SK-N-SH treated with all-trans-retinoic acid at 6 μM for 48 hours (cell line): ENCODE results near the gene POU5F1.

ENCODE experiments used
- ATAC-seq: fragments of 200-7000 bp; cut with Tn5 transposase; 3 replicates; pipeline ENCODE4 v1.9.1; 2020; ENCODE audit warnings: mild to moderate bottlenecking, moderate library complexity
- ARNTL ChIP-seq: fragments of 450-650 bp; formaldehyde crosslinking; IDR thresholded peaks from 2 replicates; pipeline ENCODE4 v1.5.0; 2020; ENCODE audit warnings: low read depth, mild to moderate bottlenecking, moderate library complexity, borderline replicate concordance
- BACH2 ChIP-seq: fragments of 250-450 bp; sonication (Bioruptor Pico); IDR thresholded peaks from 2 replicates; pipeline ENCODE4 v1.9.0; 2021; ENCODE audit warnings: mild to moderate bottlenecking, borderline replicate concordance
- CSDC2 ChIP-seq: fragments of 250-450 bp; sonication (Bioruptor Pico); IDR thresholded peaks from 2 replicates; pipeline ENCODE4 v1.5.0; 2020; ENCODE audit warnings: mild to moderate bottlenecking, moderate library complexity
- ESRRG ChIP-seq: fragments of 250-450 bp; sonication (Bioruptor Pico); IDR thresholded peaks from 2 replicates; pipeline ENCODE4 v1.6.1; 2021; ENCODE audit warnings: mild to moderate bottlenecking
- GLIS3 ChIP-seq: fragments of 250-450 bp; sonication (Bioruptor Pico); IDR thresholded peaks from 2 replicates; pipeline ENCODE4 v1.5.0; 2020; ENCODE audit warnings: mild to moderate bottlenecking, moderate library complexity
- ISL1 ChIP-seq: fragments of 250-450 bp; sonication (Bioruptor Pico); IDR thresholded peaks from 2 replicates; pipeline ENCODE4 v2.1.2; 2022; ENCODE audit warnings: mild to moderate bottlenecking, moderate library complexity
- OSR1 ChIP-seq: fragments of 250-450 bp; sonication (Bioruptor Pico); IDR thresholded peaks from 2 replicates; pipeline ENCODE4 v1.8.0; 2022; ENCODE audit warnings: moderate library complexity, mild to moderate bottlenecking, inconsistent platforms
- PPARA ChIP-seq: fragments of 250-450 bp; sonication (Bioruptor Pico); IDR thresholded peaks from 2 replicates; pipeline ENCODE4 v1.5.0; 2020; ENCODE audit warnings: mild to moderate bottlenecking, borderline replicate concordance
- RARB ChIP-seq: fragments of 250-450 bp; sonication (Bioruptor Pico); IDR thresholded peaks from 2 replicates; pipeline ENCODE4 v1.8.0; 2021; ENCODE audit warnings: mild to moderate bottlenecking, moderate library complexity
- TCF4 ChIP-seq: fragments of 250-450 bp; sonication (Bioruptor Pico); IDR thresholded peaks from 2 replicates; pipeline ENCODE4 v1.8.0; 2021; ENCODE audit warnings: mild to moderate bottlenecking, moderate library complexity, borderline replicate concordance
- TOX ChIP-seq: fragments of 250-450 bp; sonication (Bioruptor Pico); IDR thresholded peaks from 2 replicates; pipeline ENCODE4 v1.8.0; 2021; ENCODE audit warnings: mild to moderate bottlenecking, moderate library complexity, borderline replicate concordance
- ZC3H10 ChIP-seq: fragments of 250-450 bp; sonication (Bioruptor Pico); IDR thresholded peaks from 2 replicates; pipeline ENCODE4 v1.5.1; 2021; ENCODE audit warnings: mild to moderate bottlenecking, moderate library complexity
- ZFP3 ChIP-seq: fragments of 250-450 bp; sonication (Bioruptor Pico); IDR thresholded peaks from 2 replicates; pipeline ENCODE4 v1.5.0; 2020; ENCODE audit warnings: mild to moderate bottlenecking, moderate library complexity
- ZFP30 ChIP-seq: fragments of 450-650 bp; formaldehyde crosslinking; IDR thresholded peaks from 2 replicates; pipeline ENCODE4 v1.5.0; 2022; ENCODE audit warnings: mild to moderate bottlenecking, moderate library complexity
- ZNF565 ChIP-seq: fragments of 450-650 bp; formaldehyde crosslinking; conservative IDR thresholded peaks from 2 replicates; pipeline ENCODE4 v1.5.0; 2020; ENCODE audit warnings: low read depth, mild to moderate bottlenecking, moderate library complexity
- ZNF70 ChIP-seq: fragments of 450-650 bp; formaldehyde crosslinking; IDR thresholded peaks from 2 replicates; pipeline ENCODE4 v1.5.0; 2020; ENCODE audit warnings: mild to moderate bottlenecking, moderate library complexity
- ZNF8 ChIP-seq: fragments of 450-650 bp; formaldehyde crosslinking; IDR thresholded peaks from 2 replicates; pipeline ENCODE4 v1.5.0; 2020; ENCODE audit warnings: mild to moderate bottlenecking, moderate library complexity
- TF ChIP-seq, protein P1 (sequence below): fragments of 250-450 bp; sonication (Bioruptor Pico); IDR thresholded peaks from 2 replicates; pipeline ENCODE4 v1.5.1; 2020; ENCODE audit warnings: low read depth, mild to moderate bottlenecking, moderate library complexity
- TF ChIP-seq, protein P2 (sequence below): fragments of 250-450 bp; sonication (Bioruptor Pico); IDR thresholded peaks from 2 replicates; pipeline ENCODE4 v1.5.1; 2021; ENCODE audit warnings: mild to moderate bottlenecking, moderate library complexity
- TF ChIP-seq, protein P3 (sequence below): fragments of 250-450 bp; sonication (Bioruptor Pico); IDR thresholded peaks from 2 replicates; pipeline ENCODE4 v1.8.0; 2021; ENCODE audit warnings: low read depth, mild to moderate bottlenecking, moderate library complexity, borderline replicate concordance
- TF ChIP-seq, protein P4 (sequence below): fragments of 250-450 bp; sonication (Bioruptor Pico); IDR thresholded peaks from 2 replicates; pipeline ENCODE4 v1.8.0; 2020; ENCODE audit warnings: mild to moderate bottlenecking, moderate library complexity, borderline replicate concordance
- TF ChIP-seq, protein P5 (sequence below): fragments of 250-450 bp; sonication (Bioruptor Pico); IDR thresholded peaks from 2 replicates; pipeline ENCODE4 v1.5.0; 2020; ENCODE audit warnings: mild to moderate bottlenecking, moderate library complexity

The POU5F1 gene

DNA sequence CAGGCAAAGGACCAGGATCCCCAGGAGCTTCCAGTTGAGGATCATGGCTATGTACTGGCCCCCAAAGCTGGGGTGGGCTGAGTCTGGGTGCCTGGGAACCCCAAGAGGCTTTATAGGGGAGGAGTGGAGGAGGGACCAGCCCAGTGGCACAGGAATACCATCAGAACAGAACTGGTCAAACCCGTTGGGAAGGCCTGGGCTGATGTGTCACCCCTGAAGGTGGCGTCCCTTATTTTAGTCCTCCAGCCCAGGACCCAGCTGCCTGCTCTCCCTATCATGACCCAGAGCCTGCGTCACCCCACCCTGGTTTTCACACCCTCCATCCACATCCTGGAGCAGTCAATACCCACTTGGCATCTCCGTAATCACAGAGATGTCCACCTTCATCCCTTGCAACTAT, 31.5 kb downstream of the POU5F1 start, which contains the start of gene PSORS1C2:
TSS of gene PSORS1C2 (minus strand) at position 85 of the 400 bp plus-strand sequence. CDS start at position 45, 40 bp downstream.
- no peak for ATAC-seq
- TF ChIP-seq ZFP30 (CRISPR knock-in tag) = no peak
- TF ChIP-seq PPARA (CRISPR knock-in tag) = no peak
- TF ChIP-seq, protein P1, sequence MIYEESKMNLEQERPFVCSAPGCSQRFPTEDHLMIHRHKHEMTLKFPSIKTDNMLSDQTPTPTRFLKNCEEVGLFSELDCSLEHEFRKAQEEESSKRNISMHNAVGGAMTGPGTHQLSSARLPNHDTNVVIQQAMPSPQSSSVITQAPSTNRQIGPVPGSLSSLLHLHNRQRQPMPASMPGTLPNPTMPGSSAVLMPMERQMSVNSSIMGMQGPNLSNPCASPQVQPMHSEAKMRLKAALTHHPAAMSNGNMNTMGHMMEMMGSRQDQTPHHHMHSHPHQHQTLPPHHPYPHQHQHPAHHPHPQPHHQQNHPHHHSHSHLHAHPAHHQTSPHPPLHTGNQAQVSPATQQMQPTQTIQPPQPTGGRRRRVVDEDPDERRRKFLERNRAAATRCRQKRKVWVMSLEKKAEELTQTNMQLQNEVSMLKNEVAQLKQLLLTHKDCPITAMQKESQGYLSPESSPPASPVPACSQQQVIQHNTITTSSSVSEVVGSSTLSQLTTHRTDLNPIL (CRISPR knock-in tag) = no peak

DNA sequence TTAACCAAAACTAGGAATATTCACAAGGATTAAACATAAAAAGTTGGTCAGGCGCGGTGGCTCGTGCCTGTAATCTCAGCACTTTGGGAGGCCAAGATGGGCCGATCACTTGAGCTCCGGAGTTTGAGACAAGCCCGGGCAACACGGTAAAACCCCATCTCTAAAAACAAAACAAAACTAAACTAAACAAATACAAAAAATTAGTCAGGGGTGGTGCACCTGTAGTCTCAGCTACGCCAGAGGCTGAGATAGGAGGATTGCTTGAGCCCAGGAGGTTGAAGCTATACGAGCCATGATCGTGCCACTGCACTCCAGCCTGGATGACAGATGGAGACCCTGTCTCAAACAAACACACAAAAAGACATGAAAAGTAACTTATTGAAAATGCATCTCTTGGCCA, 34.8 kb downstream of the POU5F1 start:
- ATAC-seq = no peak
- TF ChIP-seq ZNF8 (CRISPR knock-in tag) (no peak), ZFP30 (CRISPR knock-in tag) (no peak), ZNF70 (CRISPR knock-in tag) (no peak), OSR1 (CRISPR knock-in tag) (no peak), CSDC2 (no peak), ESRRG (CRISPR knock-in tag) (no peak), ZFP3 (CRISPR knock-in tag) (no peak), TCF4 (no peak), GLIS3 (CRISPR knock-in tag) (no peak), ZC3H10 (CRISPR knock-in tag) (no peak), ZNF565 (CRISPR knock-in tag) (no peak), ISL1 (CRISPR knock-in tag) (no peak), RARB (CRISPR knock-in tag) (no peak), BACH2 (CRISPR knock-in tag) (no peak)
- TF ChIP-seq, protein P2, sequence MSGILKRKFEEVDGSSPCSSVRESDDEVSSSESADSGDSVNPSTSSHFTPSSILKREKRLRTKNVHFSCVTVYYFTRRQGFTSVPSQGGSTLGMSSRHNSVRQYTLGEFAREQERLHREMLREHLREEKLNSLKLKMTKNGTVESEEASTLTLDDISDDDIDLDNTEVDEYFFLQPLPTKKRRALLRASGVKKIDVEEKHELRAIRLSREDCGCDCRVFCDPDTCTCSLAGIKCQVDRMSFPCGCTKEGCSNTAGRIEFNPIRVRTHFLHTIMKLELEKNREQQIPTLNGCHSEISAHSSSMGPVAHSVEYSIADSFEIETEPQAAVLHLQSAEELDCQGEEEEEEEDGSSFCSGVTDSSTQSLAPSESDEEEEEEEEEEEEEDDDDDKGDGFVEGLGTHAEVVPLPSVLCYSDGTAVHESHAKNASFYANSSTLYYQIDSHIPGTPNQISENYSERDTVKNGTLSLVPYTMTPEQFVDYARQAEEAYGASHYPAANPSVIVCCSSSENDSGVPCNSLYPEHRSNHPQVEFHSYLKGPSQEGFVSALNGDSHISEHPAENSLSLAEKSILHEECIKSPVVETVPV (CRISPR knock-in tag) = no peak
- TF ChIP-seq, protein P1 (CRISPR knock-in tag) = no peak
- TF ChIP-seq, protein P3, sequence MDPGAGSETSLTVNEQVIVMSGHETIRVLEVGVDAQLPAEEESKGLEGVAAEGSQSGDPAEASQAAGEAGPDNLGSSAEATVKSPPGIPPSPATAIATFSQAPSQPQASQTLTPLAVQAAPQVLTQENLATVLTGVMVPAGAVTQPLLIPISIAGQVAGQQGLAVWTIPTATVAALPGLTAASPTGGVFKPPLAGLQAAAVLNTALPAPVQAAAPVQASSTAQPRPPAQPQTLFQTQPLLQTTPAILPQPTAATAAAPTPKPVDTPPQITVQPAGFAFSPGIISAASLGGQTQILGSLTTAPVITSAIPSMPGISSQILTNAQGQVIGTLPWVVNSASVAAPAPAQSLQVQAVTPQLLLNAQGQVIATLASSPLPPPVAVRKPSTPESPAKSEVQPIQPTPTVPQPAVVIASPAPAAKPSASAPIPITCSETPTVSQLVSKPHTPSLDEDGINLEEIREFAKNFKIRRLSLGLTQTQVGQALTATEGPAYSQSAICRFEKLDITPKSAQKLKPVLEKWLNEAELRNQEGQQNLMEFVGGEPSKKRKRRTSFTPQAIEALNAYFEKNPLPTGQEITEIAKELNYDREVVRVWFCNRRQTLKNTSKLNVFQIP (CRISPR knock-in tag) = no peak
- TF ChIP-seq, protein P4, sequence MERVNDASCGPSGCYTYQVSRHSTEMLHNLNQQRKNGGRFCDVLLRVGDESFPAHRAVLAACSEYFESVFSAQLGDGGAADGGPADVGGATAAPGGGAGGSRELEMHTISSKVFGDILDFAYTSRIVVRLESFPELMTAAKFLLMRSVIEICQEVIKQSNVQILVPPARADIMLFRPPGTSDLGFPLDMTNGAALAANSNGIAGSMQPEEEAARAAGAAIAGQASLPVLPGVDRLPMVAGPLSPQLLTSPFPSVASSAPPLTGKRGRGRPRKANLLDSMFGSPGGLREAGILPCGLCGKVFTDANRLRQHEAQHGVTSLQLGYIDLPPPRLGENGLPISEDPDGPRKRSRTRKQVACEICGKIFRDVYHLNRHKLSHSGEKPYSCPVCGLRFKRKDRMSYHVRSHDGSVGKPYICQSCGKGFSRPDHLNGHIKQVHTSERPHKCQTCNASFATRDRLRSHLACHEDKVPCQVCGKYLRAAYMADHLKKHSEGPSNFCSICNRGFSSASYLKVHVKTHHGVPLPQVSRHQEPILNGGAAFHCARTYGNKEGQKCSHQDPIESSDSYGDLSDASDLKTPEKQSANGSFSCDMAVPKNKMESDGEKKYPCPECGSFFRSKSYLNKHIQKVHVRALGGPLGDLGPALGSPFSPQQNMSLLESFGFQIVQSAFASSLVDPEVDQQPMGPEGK = no peak
- TF ChIP-seq, protein P5, sequence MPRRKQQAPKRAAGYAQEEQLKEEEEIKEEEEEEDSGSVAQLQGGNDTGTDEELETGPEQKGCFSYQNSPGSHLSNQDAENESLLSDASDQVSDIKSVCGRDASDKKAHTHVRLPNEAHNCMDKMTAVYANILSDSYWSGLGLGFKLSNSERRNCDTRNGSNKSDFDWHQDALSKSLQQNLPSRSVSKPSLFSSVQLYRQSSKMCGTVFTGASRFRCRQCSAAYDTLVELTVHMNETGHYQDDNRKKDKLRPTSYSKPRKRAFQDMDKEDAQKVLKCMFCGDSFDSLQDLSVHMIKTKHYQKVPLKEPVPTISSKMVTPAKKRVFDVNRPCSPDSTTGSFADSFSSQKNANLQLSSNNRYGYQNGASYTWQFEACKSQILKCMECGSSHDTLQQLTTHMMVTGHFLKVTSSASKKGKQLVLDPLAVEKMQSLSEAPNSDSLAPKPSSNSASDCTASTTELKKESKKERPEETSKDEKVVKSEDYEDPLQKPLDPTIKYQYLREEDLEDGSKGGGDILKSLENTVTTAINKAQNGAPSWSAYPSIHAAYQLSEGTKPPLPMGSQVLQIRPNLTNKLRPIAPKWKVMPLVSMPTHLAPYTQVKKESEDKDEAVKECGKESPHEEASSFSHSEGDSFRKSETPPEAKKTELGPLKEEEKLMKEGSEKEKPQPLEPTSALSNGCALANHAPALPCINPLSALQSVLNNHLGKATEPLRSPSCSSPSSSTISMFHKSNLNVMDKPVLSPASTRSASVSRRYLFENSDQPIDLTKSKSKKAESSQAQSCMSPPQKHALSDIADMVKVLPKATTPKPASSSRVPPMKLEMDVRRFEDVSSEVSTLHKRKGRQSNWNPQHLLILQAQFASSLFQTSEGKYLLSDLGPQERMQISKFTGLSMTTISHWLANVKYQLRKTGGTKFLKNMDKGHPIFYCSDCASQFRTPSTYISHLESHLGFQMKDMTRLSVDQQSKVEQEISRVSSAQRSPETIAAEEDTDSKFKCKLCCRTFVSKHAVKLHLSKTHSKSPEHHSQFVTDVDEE (CRISPR knock-in tag) = no peak

DNA sequence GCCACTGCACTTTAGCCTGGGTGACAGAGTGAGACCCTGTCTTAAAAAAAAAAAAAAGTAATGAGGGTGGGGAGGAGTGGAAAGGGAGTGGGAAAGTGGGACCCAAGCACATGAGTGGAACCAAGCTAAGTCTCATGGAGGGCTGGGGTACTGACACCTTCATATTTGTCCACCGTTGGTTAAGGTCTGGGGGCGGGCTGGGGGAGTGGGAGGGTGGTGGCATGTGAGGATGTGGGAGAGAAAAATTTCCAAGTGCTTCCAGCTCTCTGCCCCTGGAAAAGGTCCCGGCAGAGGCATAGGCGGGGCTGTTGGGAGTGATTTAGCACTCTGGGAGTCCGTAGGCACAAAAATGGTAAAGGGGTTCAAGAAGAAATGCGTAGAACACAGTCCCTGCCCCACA, 37.7 kb downstream of the POU5F1 start:
- TF ChIP-seq ARNTL (CRISPR knock-in tag) (no peak), ZFP3 (CRISPR knock-in tag) (no peak), ISL1 (CRISPR knock-in tag) (no peak), ZC3H10 (CRISPR knock-in tag) (no peak), ZNF70 (CRISPR knock-in tag) (no peak), TOX (CRISPR knock-in tag) (no peak), GLIS3 (CRISPR knock-in tag) (no peak), ZNF8 (CRISPR knock-in tag) (no peak), ZFP30 (CRISPR knock-in tag) (no peak), BACH2 (CRISPR knock-in tag) (no peak), RARB (CRISPR knock-in tag) (no peak), CSDC2 (no peak)
- TF ChIP-seq, protein P3 (CRISPR knock-in tag) = no peak
- TF ChIP-seq, protein P5 (CRISPR knock-in tag) = no peak
- ATAC-seq = no peak
